GF-D8 (cell line): ENCODE results near the gene RNASE4.

Source experiments
- DNase-seq: peaks from one replicate; lab custom pipeline; 2025; lab: John Stamatoyannopoulos, UW

The RNASE4 gene

GRCh38 chr14:20675669-20676068 is 8.7 kb upstream of the RNASE4 start:
- no peak for DNase-seq

GRCh38 chr14:20676072-20676471 is 8.3 kb upstream of the RNASE4 start:
- DNase-seq = no peak

- no peak for DNase-seq
Measured at GRCh38 chr14:20679907-20680306, 4.5 kb upstream of the RNASE4 start.

GRCh38 chr14:20680363-20680762 is 4.0 kb upstream of the RNASE4 start:
- no peak for DNase-seq

GRCh38 chr14:20680843-20681347 is 3.5 kb upstream of the RNASE4 start:
- DNase-seq = no peak

GRCh38 chr14:20681348-20682126 is 2.8 kb upstream of the RNASE4 start:
- peak; percentile 43 for DNase-seq

- no peak for DNase-seq
Measured at GRCh38 chr14:20682127-20682434, 2.3 kb upstream of the RNASE4 start.

GRCh38 chr14:20682435-20683124 is 1.8 kb upstream of the RNASE4 start:
- no peak for DNase-seq

- DNase-seq = peak; percentile 54
Measured at GRCh38 chr14:20683125-20683890, 1.1 kb upstream of the RNASE4 start.

GRCh38 chr14:20684662-20685456 is 499 bp downstream of the RNASE4 start:
- no peak for DNase-seq

- DNase-seq = no peak
Measured at GRCh38 chr14:20686386-20687143, 2.2 kb downstream of the RNASE4 start.

GRCh38 chr14:20687362-20688166 is 3.2 kb downstream of the RNASE4 start:
- DNase-seq = no peak

- no peak for DNase-seq
Measured at GRCh38 chr14:20688167-20688839, 3.9 kb downstream of the RNASE4 start, which contains the start of gene ANG. Gene ANG, plus strand, starts transcription at chr14:20688764. Its CDS starts 4,801 bp downstream, at chr14:20693565.

- peak; percentile 41 for DNase-seq
Measured at GRCh38 chr14:20690848-20691640, 6.7 kb downstream of the RNASE4 start.

GRCh38 chr14:20692116-20692751 is 7.9 kb downstream of the RNASE4 start:
- DNase-seq = no peak

- no peak for DNase-seq
Measured at GRCh38 chr14:20696764-20697163, 12.4 kb downstream of the RNASE4 start.

GRCh38 chr14:20697273-20698017 is 13.1 kb downstream of the RNASE4 start:
- DNase-seq = peak; percentile 4

GRCh38 chr14:20698018-20698329 is 13.6 kb downstream of the RNASE4 start:
- DNase-seq = no peak
